ENCODE measurements around the gene ZCWPW1. TPM values are rescaled to one million over a fixed set of nuclear protein-coding genes. Genes with fewer than 3 reads are reported as not detected.

ZCWPW1 gene
- total and polyA plus RNA-seq, 2 of the 13 experiments (the other 11 are each of a cell fraction or from before 2014, with no cell fraction given) = 2.4 to 2.5 TPM

DNA sequence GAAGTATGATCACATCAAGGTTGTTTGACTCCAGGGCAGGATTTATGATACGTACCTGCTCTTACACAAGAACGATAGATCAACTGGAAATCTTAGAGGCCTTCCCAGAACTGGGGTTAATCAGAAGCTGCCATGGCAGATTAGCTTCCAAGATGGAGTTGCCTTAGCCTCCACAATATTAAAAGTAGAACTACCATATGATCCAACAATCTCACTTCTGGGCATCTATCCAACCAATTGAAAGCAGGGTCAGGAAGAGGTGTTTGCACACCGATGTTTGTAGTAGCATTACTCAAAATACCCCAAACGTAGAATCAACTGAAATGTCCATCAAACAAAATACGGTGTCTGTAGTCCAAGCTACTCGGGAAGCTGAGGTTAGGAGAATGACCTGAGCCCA is 64.0 kb downstream of the ZCWPW1 start:
- H3K36me3 ChIP-seq (replicated peaks in 1 of 2; ENCODE audit: control insufficient read depth in 1 of 2, insufficient read depth in 2 of 2, low read length in 2 of 2) = peaks cover 9 to 28% of the 10 kb centered on the region in 2 experiments
- TF ChIP-seq THAP11 (CRISPR knock-in tag; IDR thresholded peaks at IDR 0.05) = no peak
- no peak for TF ChIP-seq ZFP37 (CRISPR knock-in tag; IDR thresholded peaks at IDR 0.05; ENCODE audit: borderline replicate concordance)
- TF ChIP-seq GPN1 (CRISPR knock-in tag; IDR thresholded peaks at IDR 0.05; ENCODE audit: borderline replicate concordance) = no peak
- TF ChIP-seq, protein P1, sequence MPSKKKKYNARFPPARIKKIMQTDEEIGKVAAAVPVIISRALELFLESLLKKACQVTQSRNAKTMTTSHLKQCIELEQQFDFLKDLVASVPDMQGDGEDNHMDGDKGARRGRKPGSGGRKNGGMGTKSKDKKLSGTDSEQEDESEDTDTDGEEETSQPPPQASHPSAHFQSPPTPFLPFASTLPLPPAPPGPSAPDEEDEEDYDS (CRISPR knock-in tag; IDR thresholded peaks at IDR 0.05) = no peak
- TF ChIP-seq, protein P2, sequence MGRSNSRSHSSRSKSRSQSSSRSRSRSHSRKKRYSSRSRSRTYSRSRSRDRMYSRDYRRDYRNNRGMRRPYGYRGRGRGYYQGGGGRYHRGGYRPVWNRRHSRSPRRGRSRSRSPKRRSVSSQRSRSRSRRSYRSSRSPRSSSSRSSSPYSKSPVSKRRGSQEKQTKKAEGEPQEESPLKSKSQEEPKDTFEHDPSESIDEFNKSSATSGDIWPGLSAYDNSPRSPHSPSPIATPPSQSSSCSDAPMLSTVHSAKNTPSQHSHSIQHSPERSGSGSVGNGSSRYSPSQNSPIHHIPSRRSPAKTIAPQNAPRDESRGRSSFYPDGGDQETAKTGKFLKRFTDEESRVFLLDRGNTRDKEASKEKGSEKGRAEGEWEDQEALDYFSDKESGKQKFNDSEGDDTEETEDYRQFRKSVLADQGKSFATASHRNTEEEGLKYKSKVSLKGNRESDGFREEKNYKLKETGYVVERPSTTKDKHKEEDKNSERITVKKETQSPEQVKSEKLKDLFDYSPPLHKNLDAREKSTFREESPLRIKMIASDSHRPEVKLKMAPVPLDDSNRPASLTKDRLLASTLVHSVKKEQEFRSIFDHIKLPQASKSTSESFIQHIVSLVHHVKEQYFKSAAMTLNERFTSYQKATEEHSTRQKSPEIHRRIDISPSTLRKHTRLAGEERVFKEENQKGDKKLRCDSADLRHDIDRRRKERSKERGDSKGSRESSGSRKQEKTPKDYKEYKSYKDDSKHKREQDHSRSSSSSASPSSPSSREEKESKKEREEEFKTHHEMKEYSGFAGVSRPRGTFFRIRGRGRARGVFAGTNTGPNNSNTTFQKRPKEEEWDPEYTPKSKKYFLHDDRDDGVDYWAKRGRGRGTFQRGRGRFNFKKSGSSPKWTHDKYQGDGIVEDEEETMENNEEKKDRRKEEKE (IDR thresholded peaks at IDR 0.05) = no peak
- no peak for TF ChIP-seq NR2F2 (IDR thresholded peaks at IDR 0.05; ENCODE audit: borderline replicate concordance, low read depth)
- no peak for TF ChIP-seq ZBTB8A (CRISPR knock-in tag; IDR thresholded peaks at IDR 0.05; ENCODE audit: borderline replicate concordance, low read depth)
- TF ChIP-seq, protein P3, sequence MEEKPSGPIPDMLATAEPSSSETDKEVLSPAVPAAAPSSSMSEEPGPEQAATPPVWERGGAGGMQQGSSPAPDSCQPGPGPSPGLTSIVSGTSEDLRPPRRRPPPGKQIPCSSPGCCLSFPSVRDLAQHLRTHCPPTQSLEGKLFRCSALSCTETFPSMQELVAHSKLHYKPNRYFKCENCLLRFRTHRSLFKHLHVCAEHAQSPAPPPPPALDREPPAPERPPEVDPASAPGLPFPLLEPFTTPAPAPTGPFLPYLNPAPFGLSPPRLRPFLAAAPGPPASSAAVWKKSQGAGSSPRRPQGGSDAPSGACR (CRISPR knock-in tag; IDR thresholded peaks at IDR 0.05) = no peak
- no peak for TF ChIP-seq ZNF841 (CRISPR knock-in tag; IDR thresholded peaks at IDR 0.05; ENCODE audit: borderline replicate concordance)
- no peak for TF ChIP-seq THYN1 (CRISPR knock-in tag; IDR thresholded peaks at IDR 0.05; ENCODE audit: borderline replicate concordance, low read depth)
- TF ChIP-seq ZNF891 (CRISPR knock-in tag; IDR thresholded peaks at IDR 0.05) = no peak
- no peak for TF ChIP-seq ZFP90 (CRISPR knock-in tag; IDR thresholded peaks at IDR 0.05; ENCODE audit: borderline replicate concordance)
- TF ChIP-seq, protein P4, sequence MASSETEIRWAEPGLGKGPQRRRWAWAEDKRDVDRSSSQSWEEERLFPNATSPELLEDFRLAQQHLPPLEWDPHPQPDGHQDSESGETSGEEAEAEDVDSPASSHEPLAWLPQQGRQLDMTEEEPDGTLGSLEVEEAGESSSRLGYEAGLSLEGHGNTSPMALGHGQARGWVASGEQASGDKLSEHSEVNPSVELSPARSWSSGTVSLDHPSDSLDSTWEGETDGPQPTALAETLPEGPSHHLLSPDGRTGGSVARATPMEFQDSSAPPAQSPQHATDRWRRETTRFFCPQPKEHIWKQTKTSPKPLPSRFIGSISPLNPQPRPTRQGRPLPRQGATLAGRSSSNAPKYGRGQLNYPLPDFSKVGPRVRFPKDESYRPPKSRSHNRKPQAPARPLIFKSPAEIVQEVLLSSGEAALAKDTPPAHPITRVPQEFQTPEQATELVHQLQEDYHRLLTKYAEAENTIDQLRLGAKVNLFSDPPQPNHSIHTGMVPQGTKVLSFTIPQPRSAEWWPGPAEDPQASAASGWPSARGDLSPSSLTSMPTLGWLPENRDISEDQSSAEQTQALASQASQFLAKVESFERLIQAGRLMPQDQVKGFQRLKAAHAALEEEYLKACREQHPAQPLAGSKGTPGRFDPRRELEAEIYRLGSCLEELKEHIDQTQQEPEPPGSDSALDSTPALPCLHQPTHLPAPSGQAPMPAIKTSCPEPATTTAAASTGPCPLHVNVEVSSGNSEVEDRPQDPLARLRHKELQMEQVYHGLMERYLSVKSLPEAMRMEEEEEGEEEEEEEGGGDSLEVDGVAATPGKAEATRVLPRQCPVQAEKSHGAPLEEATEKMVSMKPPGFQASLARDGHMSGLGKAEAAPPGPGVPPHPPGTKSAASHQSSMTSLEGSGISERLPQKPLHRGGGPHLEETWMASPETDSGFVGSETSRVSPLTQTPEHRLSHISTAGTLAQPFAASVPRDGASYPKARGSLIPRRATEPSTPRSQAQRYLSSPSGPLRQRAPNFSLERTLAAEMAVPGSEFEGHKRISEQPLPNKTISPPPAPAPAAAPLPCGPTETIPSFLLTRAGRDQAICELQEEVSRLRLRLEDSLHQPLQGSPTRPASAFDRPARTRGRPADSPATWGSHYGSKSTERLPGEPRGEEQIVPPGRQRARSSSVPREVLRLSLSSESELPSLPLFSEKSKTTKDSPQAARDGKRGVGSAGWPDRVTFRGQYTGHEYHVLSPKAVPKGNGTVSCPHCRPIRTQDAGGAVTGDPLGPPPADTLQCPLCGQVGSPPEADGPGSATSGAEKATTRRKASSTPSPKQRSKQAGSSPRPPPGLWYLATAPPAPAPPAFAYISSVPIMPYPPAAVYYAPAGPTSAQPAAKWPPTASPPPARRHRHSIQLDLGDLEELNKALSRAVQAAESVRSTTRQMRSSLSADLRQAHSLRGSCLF (CRISPR knock-in tag; IDR thresholded peaks at IDR 0.05; ENCODE audit: borderline replicate concordance) = no peak
- no peak for TF ChIP-seq TCF7 (IDR thresholded peaks at IDR 0.05; ENCODE audit: low read depth)
- TF ChIP-seq, protein P5, sequence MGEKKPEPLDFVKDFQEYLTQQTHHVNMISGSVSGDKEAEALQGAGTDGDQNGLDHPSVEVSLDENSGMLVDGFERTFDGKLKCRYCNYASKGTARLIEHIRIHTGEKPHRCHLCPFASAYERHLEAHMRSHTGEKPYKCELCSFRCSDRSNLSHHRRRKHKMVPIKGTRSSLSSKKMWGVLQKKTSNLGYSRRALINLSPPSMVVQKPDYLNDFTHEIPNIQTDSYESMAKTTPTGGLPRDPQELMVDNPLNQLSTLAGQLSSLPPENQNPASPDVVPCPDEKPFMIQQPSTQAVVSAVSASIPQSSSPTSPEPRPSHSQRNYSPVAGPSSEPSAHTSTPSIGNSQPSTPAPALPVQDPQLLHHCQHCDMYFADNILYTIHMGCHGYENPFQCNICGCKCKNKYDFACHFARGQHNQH (CRISPR knock-in tag; IDR thresholded peaks at IDR 0.05) = no peak
- TF ChIP-seq TOE1 (CRISPR knock-in tag; IDR thresholded peaks at IDR 0.05) = no peak

More for the DNA sequence above, 64.0 kb downstream of the ZCWPW1 start:
- WGBS (ENCODE audit: low lambda C conversion rate) = 94% methylated on average over 6 of the region's 6 CpGs
- no TSS peak for BruUV-seq (replicated peaks)
- in situ Hi-C loops (cut with HindIII; ENCODE audit: extremely low pct_ligation_motif_present, low pct_unique_long_range_greater_than_20kb) = no loop called here
- Histone ChIP-seq H2AFZ (ENCODE audit: low read length) (no peak overlapping the region), H3K4me2 (ENCODE audit: low read depth, low read length) (no peak overlapping the region), H3K27ac (ENCODE audit: extremely low read length, insufficient read depth, low read length) (no peak overlapping the region), H3K79me2 (ENCODE audit: insufficient read depth, low read length) (no peaks in the 10 kb centered on the region), H3K9ac (ENCODE audit: insufficient read depth, low read depth, low read length) (no peak overlapping the region), H3K4me1 (ENCODE audit: insufficient read depth, low read length) (no peaks in the 10 kb centered on the region), H4K20me1 (ENCODE audit: insufficient read depth, low read length) (no peaks in the 10 kb centered on the region), H3K9me3 (ENCODE audit: low read length) (no peaks in the 10 kb centered on the region), H3K27me3 (ENCODE audit: control insufficient read depth in 1 of 2, insufficient read depth in 2 of 2, low read length in 2 of 2) (no peaks in the 10 kb centered on the region), H3K4me3 (replicated peaks in 1 of 3; ENCODE audit: insufficient read depth in 1 of 3, low read depth in 2 of 3, low read length in 3 of 3) (no peak overlapping the region)
- intact Hi-C loops (cut with micrococcal nuclease; ENCODE audit: unreplicated experiment) = no loop called here
- no peak for DNase-seq (ENCODE audit: low spot score)
- ChIA-PET POLR2A (no interaction called here), CTCF (ENCODE audit: low intra/inter-chr PET ratio, low total read pairs) (no interaction called here)
- no peak for ATAC-seq
- FAIRE-seq = no peak

Data from HepG2 (cell line).